Measurements from ENCODE around the gene PHF2. TPM values are rescaled to one million over a fixed set of nuclear protein-coding genes. Genes with fewer than 3 reads are reported as not detected.

Gene PHF2
- total and polyA plus RNA-seq, 9 of the 15 experiments (the other 6 are each of a cell fraction or from before 2014, with no cell fraction given), result 0.37 to 14.4 (median 8.1) TPM

GRCh38 chr9:93595461-93595860 is 19.1 kb downstream of the PHF2 start:
- Histone ChIP-seq H2AFZ (ENCODE audit: low read depth, low read length) (no peak overlapping the region), H3K27ac (ENCODE audit: extremely low read depth, low read depth, low read length) (no peak overlapping the region), H4K20me1 (replicated peaks; ENCODE audit: control insufficient read depth, insufficient read depth, low read length) (peaks cover 14% of the 10 kb centered on the region; the same call in 1 of the 2 replicates), H3K36me3 (ENCODE audit: control insufficient read depth, insufficient read depth, low read length) (no peaks in the 10 kb centered on the region), H3K9me3 (replicated peaks; ENCODE audit: control insufficient read depth, insufficient read depth, low read depth, low read length) (no peaks in the 10 kb centered on the region), H3K4me3 (no peak overlapping the region), H3K79me2 (ENCODE audit: control insufficient read depth, insufficient read depth, low read length) (peaks cover 28% of the 10 kb centered on the region), H3K4me1 (replicated peaks in 1 of 2; ENCODE audit: control insufficient read depth in 2 of 2, insufficient read depth in 2 of 2, low read length in 2 of 2) (peaks cover 26% of the 10 kb centered on the region in 2 experiments), H3K4me2 (ENCODE audit: insufficient read depth, low read length) (no peak overlapping the region), H3K9ac (ENCODE audit: insufficient read depth in 1 of 2, low read depth in 2 of 2, low read length in 2 of 2) (no peak overlapping the region), H3K9me1 (ENCODE audit: control insufficient read depth, insufficient read depth, low read length) (no peaks in the 10 kb centered on the region), H3K27me3 (ENCODE audit: control insufficient read depth in 2 of 2, insufficient read depth in 2 of 2, low read length in 2 of 2) (no peaks in the 10 kb centered on the region)
- ATAC-seq (no peak), DNase-seq (ENCODE audit: extremely low read depth in 1 of 4, low spot score in 3 of 4) (no peak), FAIRE-seq (no peak)
- no TSS peak for BruUV-seq (replicated peaks)
- no peak for TF ChIP-seq CBX2 (IDR thresholded peaks at IDR 0.05; ENCODE audit: insufficient read depth, low read length, poor library complexity, severe bottlenecking)
- TF ChIP-seq MAFG (tag; conservative IDR thresholded peaks at IDR 0.05), result no peak
- TF ChIP-seq MECOM (CRISPR knock-in tag; IDR thresholded peaks at IDR 0.05), result no peak
- TF ChIP-seq NKRF (IDR thresholded peaks at IDR 0.05; ENCODE audit: borderline replicate concordance), result no peak
- TF ChIP-seq RFX5 (IDR thresholded peaks at IDR 0.05; ENCODE audit: low read depth, low read length), result no peak
- no peak for TF ChIP-seq CAMTA2 (CRISPR knock-in tag; conservative IDR thresholded peaks at IDR 0.05)
- no peak for TF ChIP-seq PRMT5 (CRISPR knock-in tag; IDR thresholded peaks at IDR 0.05)
- TF ChIP-seq TCF7L2 (IDR thresholded peaks at IDR 0.05; ENCODE audit: low read depth, low read length), result no peak
- CTCF ChIA-PET (ENCODE audit: low intra/inter-chr PET ratio), result no interaction called here
- 67% methylated on average over 5 of the region's 5 CpGs for WGBS (ENCODE audit: insufficient coverage, low coverage, missing lambda C conversion rate)
- intact Hi-C loops (cut with micrococcal nuclease), result no loop called here
- in situ Hi-C loops (cut with MboI), result no loop called here
- POLR2A ChIA-PET, result interaction anchor here (0.6 kb wide), 1 partner anchor 143 kb away, joined by 3 read pairs; no protein-coding TSS in a partner anchor
